ENCODE data around the gene CALR.
"Not testable (repeated sequence)": the region's sequence is repeated elsewhere in the genome, so short reads cannot be mapped to it uniquely, and the experiment has no call there.

CALR gene

DNA sequence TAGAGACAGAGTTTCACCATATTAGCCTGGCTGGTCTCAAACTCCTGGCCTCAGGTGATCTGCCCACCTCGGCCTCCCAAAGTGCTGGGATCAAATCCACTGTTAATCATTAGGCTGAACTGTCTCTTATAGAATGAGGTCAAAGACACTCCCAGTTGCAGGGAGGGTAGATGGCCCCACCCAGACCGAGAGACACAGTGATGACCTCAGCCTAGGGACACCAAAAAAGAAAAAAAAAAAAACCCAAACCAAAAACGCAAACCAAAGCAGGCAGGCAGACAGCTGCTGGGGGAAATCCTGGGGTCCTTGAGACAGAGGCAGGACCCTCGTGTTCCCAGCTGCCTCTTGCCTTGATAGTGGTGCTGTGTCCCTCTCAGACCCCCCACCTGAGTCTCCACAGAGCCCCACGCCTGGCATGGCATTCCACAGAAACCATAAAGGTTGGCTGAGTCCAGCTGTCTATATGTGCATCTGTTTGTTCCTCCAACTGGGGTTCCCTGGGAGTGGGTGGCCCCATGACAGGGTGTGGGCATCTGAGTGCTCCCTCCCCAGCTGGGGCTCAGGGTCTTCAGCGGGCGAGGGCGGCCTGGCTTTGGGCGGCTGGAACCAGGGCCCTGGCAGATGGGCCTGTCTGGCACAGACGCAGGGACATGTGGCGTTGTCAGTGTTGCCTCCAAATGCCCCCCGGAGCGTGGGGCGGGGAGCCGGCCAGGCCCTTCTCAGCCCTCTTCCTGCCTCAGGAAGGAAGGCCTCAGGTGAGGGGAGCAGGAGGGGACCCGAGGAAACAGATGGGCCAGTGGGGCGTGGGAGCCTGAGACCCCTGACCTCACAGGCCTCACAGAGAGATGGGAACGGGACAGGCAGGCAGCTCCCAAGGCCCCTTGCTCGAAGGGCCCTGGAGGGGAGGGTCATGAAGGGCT, 36.2 kb downstream of the CALR start:
- TF ChIP-seq, protein P1, sequence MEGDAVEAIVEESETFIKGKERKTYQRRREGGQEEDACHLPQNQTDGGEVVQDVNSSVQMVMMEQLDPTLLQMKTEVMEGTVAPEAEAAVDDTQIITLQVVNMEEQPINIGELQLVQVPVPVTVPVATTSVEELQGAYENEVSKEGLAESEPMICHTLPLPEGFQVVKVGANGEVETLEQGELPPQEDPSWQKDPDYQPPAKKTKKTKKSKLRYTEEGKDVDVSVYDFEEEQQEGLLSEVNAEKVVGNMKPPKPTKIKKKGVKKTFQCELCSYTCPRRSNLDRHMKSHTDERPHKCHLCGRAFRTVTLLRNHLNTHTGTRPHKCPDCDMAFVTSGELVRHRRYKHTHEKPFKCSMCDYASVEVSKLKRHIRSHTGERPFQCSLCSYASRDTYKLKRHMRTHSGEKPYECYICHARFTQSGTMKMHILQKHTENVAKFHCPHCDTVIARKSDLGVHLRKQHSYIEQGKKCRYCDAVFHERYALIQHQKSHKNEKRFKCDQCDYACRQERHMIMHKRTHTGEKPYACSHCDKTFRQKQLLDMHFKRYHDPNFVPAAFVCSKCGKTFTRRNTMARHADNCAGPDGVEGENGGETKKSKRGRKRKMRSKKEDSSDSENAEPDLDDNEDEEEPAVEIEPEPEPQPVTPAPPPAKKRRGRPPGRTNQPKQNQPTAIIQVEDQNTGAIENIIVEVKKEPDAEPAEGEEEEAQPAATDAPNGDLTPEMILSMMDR (conservative IDR thresholded peaks at IDR 0.05; ENCODE audit: control insufficient read depth, insufficient read depth, low read depth, low read length), result no peak
- H3K4me3 ChIP-seq (ENCODE audit: control insufficient read depth, low read depth, low read length), result no peak overlapping the region

DNA sequence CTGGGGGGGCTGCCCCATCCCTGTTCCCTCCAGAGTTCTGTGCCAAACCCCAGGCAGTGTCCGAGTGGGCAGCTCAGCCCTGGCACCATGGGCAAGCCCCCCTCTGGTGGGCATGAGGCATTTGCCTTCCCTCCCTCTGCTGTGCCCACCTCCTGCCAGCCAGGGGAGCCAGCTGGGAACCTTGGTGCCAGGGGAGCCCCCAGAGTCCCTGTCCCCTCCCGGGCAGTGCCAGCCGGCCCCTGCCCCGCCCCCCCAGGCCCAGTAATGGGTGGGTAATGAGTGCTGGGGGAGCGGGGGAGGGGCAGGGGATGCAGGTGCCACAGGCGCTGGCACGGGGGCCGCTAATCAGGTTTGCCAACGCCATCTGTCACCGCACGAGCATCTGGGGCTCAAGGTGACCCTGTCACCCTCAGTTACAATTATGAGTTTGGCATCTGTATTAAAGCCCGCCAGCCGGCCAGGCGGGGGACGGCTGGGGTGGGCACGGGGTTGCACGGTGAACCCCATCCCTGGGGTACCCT, 36.9 kb downstream of the CALR start:
- no peak for DNase-seq (ENCODE audit: low read depth)
- TF ChIP-seq, protein P1 (conservative IDR thresholded peaks at IDR 0.05; ENCODE audit: control insufficient read depth, insufficient read depth, low read depth, low read length), result no peak

More for the DNA sequence above, 36.2 kb downstream of the CALR start:
- no peak for DNase-seq (ENCODE audit: low read depth)

DNA sequence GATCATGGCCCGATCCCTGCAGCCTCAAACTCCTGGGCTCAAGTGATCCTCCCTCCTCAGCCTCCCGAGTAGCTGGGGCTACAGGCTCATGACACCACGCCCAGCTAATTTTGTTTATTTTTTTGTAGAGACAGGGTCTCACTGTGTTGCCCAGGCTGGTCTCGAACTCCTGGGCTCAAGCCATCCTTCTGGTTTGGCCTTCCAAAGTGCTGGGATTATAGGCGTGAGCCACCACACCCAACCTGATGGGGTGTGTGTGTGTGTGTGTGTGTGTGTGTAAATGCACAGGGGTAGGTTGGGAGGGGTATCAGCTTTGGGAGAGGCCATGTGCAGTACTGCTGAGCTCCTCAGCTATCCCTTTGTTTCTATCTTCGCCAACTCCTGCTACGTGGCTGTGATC, 37.7 kb downstream of the CALR start:
- not testable (repeated sequence) for DNase-seq (ENCODE audit: low read depth); H3K4me3 ChIP-seq (ENCODE audit: control insufficient read depth, low read depth, low read length)

More for the DNA sequence above, 36.9 kb downstream of the CALR start:
- no peak overlapping the region for H3K4me3 ChIP-seq (ENCODE audit: control insufficient read depth, low read depth, low read length)

DNA sequence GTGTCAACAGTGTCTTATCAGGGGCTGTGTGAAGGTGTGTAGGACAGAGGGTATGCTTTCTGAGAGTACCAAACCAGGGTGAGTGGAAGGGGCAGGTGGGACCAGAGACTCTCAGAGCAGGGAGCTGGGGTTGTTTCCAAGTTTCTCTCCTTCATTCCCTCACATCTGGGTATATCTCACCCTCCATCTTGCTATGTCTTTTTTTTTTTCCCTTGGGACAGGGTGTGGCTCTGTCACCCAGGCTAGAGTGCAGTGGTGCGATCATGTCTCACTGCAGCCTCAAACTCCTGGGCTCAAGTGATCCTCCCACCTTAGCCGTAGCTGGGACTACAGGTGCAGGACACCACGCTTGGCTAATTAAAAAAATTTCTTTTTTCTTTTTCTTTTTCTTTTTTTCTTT, 41.6 kb downstream of the CALR start:
- TF ChIP-seq, protein P1 (conservative IDR thresholded peaks at IDR 0.05; ENCODE audit: control insufficient read depth, insufficient read depth, low read depth, low read length), result no peak
- H3K4me3 ChIP-seq (ENCODE audit: control insufficient read depth, low read depth, low read length), result no peak overlapping the region
- no peak for DNase-seq (ENCODE audit: low read depth)

DNA sequence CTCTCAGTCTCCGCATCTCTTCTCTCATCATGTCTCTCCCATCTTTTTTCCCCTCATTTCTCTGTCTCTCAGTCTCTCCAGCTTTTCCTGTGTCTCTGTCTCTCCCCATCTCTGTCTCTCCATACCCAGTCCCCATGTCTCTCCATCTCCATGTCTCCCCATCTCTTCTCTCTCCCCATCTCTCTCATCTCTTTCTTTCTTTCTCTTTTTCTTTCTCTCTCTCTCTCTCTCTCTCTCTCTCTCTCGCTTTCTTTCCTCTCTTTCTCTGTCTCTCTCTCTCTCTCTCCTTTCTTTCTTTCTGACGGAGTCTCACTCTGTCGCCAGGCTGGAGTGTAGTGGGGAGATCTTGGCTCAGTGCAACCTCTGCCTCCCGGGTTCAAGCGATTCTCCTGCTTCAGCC, 44.2 kb downstream of the CALR start:
- TF ChIP-seq, protein P1 (conservative IDR thresholded peaks at IDR 0.05; ENCODE audit: control insufficient read depth, insufficient read depth, low read depth, low read length), result no peak
- H3K4me3 ChIP-seq (ENCODE audit: control insufficient read depth, low read depth, low read length), result no peak overlapping the region
- no peak for DNase-seq (ENCODE audit: low read depth)

DNA sequence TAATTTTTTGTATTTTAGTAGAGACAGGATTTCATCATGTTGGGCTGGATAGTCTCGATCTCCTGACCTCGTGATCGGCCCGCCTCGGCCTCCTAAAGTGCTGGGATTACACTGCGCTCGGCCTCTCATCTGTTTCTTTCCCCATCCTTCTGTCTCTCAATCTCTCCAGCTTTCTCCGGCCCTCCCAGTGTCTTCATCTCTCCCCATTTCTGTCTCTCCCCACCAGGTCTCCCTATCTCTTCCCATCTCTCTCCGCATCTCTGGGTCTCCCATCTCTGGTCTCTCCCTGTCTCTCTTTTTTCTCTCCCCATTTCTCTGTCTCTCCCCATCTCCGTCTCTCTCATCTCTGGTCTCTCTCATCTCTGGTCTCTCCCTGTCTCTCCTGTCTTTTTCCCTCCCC, 44.7 kb downstream of the CALR start:
- TF ChIP-seq, protein P1 (conservative IDR thresholded peaks at IDR 0.05; ENCODE audit: control insufficient read depth, insufficient read depth, low read depth, low read length), result no peak

DNA sequence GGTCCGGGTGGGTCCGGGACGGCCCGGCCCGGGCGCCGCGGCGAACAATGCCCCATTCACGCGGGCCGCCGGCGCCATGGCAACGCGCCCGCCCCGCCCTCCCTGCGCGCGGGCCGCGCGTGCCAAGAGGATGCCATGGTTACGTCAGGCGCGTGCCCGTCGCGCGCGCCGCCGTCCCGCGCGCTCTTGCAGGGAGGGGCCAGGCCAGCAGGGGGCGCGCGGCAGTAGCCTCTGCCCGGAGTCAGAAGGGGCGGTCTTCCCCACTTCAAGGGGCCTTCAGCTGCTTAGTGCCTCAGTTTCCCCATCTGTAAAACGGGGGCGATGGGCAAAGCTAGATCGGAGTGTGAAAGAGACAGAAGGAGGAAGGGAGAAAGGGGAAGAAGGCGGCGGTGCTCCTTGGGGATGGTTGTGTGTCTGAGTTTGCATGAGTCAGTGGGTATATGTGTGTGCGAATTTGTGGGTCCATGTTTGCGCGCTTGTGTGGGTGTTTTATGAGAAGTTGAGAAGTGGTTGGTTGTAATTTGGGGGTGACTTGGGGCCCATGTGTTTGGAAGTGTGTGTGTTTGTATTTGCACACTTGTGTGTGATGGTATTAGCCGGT, 45.2 kb downstream of the CALR start:
- H3K4me3 ChIP-seq (ENCODE audit: control insufficient read depth, low read depth, low read length), result peak overlapping the region; percentile 34
- TF ChIP-seq, protein P1 (conservative IDR thresholded peaks at IDR 0.05; ENCODE audit: control insufficient read depth, insufficient read depth, low read depth, low read length), result peak; percentile 45

More for the DNA sequence above, 44.7 kb downstream of the CALR start:
- DNase-seq (ENCODE audit: low read depth), result no peak
- peak overlapping the region; percentile 34 for H3K4me3 ChIP-seq (ENCODE audit: control insufficient read depth, low read depth, low read length)

More for the DNA sequence above, 45.2 kb downstream of the CALR start:
- peak; percentile 66 for DNase-seq (ENCODE audit: low read depth)

Data from fibroblast of mammary gland (primary cell).